ENCODE data around the gene SCN3A. TPM values are rescaled to one million over a fixed set of nuclear protein-coding genes. Genes with fewer than 3 reads are reported as not detected.
A peak's percentile ranks its signal among the peaks of the same experiment; 100 is the strongest.

The SCN3A gene
- polyA plus RNA-seq, 4 donors, result 0.27 to 3.7 (median 0.60) TPM; not detected in 1

DNA sequence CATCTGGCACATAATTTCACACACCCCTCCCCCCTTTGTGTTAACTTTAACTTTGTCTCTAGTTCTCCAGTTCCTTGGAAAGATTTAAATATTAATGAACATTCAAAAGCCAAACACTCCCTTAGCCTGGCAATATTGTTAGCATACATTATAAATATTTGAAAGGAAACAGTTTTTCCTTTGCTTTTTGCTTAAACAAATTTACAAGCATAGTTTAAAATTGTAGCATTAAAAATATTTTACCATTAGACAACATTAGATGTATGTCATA is 135.4 kb downstream of the SCN3A start:
- Histone ChIP-seq H3K36me3 (ENCODE audit: control insufficient read depth in 3 of 3, insufficient read depth in 2 of 3, low read depth in 1 of 3, low read length in 3 of 3) (no peaks in the 10 kb centered on the region), H3K27me3 (ENCODE audit: control insufficient read depth in 3 of 3, insufficient read depth in 3 of 3, low read length in 3 of 3) (no peaks in the 10 kb centered on the region), H3K9me3 (ENCODE audit: control insufficient read depth in 2 of 2, insufficient read depth in 1 of 2, low read depth in 1 of 2, low read length in 1 of 2) (no peaks in the 10 kb centered on the region), H3K27ac (ENCODE audit: low read depth in 1 of 3, low read length in 2 of 3) (peak overlapping the region in 1 of 3 donors; percentile 42), H3K4me1 (ENCODE audit: control insufficient read depth in 3 of 3, insufficient read depth in 2 of 3, low read depth in 1 of 3, low read length in 2 of 3) (no peaks in the 10 kb centered on the region), H3K4me3 (ENCODE audit: low read depth in 1 of 3, low read length in 3 of 3) (no peak overlapping the region)
- no peak for FAIRE-seq
- no peak for DNase-seq

DNA sequence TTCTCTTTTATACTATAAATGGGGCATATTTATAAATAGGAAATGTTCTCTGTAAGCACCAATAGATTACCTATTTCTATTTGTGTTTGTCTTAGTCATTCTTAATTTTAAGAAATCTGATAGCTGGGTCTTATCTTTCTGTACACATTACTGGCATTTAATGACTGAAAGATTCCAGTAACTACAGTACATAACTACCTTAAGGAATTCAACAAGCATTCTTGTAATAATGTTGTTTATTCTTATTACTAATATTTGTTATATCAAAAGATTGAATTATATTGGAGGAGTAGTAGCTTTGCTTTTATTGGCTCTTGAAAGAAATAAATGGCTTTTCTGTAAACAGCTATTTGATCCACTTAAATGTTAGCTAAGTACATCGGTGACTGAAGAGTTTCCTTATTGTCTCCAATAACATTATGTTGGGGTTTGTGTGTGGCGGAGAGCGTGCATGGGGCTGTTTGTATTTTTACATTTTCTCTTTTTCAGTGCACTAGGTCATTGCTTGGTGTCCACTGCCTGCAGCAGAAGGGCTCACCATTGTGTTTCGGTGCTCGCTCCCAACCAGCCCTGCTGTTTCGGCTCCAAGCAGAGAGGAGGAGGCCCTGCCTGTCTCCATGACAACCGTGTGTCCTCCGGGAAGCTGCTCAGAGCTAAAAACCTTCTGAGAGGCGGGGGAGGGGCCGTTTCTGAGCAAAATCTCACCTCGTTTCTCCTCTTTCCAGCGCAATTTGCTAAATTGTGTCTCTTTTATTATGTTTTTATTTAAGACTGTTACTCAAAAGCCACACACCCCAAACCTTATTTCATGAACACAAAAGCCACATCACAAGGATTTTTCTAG is 136.0 kb downstream of the SCN3A start:
- Histone ChIP-seq H3K4me3 (ENCODE audit: low read depth in 1 of 3, low read length in 3 of 3) (no peak overlapping the region), H3K4me1 (ENCODE audit: control insufficient read depth in 3 of 3, insufficient read depth in 2 of 3, low read depth in 1 of 3, low read length in 2 of 3) (no peaks in the 10 kb centered on the region), H3K36me3 (ENCODE audit: control insufficient read depth in 3 of 3, insufficient read depth in 2 of 3, low read depth in 1 of 3, low read length in 3 of 3) (no peaks in the 10 kb centered on the region), H3K9me3 (ENCODE audit: control insufficient read depth in 2 of 2, insufficient read depth in 1 of 2, low read depth in 1 of 2, low read length in 1 of 2) (no peaks in the 10 kb centered on the region), H3K27ac (ENCODE audit: low read depth in 1 of 3, low read length in 2 of 3) (peak overlapping the region in 1 of 3 donors; percentile 42), H3K27me3 (ENCODE audit: control insufficient read depth in 3 of 3, insufficient read depth in 3 of 3, low read length in 3 of 3) (no peaks in the 10 kb centered on the region)
- FAIRE-seq (no peak), DNase-seq (peak in 1 of 2 donors; percentile 48)
- 11 to 15% (median 14%) methylated on average over 12 of the region's 12 CpGs for WGBS, 3 donors

DNA sequence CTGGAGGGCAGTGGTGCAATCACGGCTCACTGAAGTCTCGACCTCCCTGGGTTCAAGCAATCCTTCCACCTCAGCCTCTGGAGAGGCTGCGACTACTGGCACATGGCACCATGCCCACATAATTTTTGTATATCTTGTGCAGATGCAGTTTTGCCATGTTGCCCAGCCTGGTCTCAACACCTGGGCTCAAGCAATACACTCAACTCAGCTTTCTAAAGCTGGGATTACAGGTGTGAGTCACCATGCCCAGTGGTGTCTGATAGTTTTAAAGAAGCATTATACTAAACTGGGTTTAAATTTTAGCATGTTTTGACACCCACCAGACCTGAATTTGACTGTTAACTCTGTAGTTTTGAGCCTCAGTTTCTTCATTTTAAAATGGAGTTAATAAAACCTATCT is 139.1 kb downstream of the SCN3A start:
- FAIRE-seq (no peak), DNase-seq (no peak)
- H3K4me3 ChIP-seq (ENCODE audit: low read depth in 1 of 3, low read length in 3 of 3), result no peak overlapping the region
- no peak overlapping the region for H3K27ac ChIP-seq (ENCODE audit: low read depth in 1 of 3, low read length in 2 of 3)
- 66 to 90% (median 73%) methylated on average over 3 of the region's 3 CpGs for WGBS, 3 donors
- no peaks in the 10 kb centered on the region for H3K4me1 ChIP-seq (ENCODE audit: control insufficient read depth in 3 of 3, insufficient read depth in 2 of 3, low read depth in 1 of 3, low read length in 2 of 3)
- H3K27me3 ChIP-seq (ENCODE audit: control insufficient read depth in 3 of 3, insufficient read depth in 3 of 3, low read length in 3 of 3), result no peaks in the 10 kb centered on the region
- H3K9me3 ChIP-seq (ENCODE audit: control insufficient read depth in 2 of 2, insufficient read depth in 1 of 2, low read depth in 1 of 2, low read length in 1 of 2), result no peaks in the 10 kb centered on the region
- no peaks in the 10 kb centered on the region for H3K36me3 ChIP-seq (ENCODE audit: control insufficient read depth in 3 of 3, insufficient read depth in 2 of 3, low read depth in 1 of 3, low read length in 3 of 3)

DNA sequence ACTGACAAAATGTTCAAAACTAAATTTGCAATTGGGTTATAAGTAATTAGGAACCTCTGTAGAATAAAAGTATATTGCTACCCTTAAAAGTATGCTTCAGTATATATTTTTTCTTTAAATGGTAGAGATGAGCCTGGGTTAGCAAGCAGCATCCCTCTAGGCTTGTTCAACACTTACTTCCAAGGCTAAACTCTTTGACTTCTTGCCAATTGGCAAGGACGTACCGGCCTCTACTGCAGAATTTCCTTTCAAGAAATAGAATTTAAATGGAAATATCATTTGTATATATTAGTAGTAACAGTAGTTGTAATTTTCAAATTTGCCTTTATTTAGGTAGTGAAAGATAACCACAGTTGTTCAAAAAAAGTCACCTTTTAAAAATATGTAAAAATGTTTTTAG is 143.4 kb downstream of the SCN3A start:
- no peak overlapping the region for H3K27ac ChIP-seq (ENCODE audit: low read depth in 1 of 3, low read length in 2 of 3)
- no peaks in the 10 kb centered on the region for H3K9me3 ChIP-seq (ENCODE audit: control insufficient read depth in 2 of 2, insufficient read depth in 1 of 2, low read depth in 1 of 2, low read length in 1 of 2)
- no peak overlapping the region for H3K4me3 ChIP-seq (ENCODE audit: low read depth in 1 of 3, low read length in 3 of 3)
- no peaks in the 10 kb centered on the region for H3K36me3 ChIP-seq (ENCODE audit: control insufficient read depth in 3 of 3, insufficient read depth in 2 of 3, low read depth in 1 of 3, low read length in 3 of 3)
- H3K27me3 ChIP-seq (ENCODE audit: control insufficient read depth in 3 of 3, insufficient read depth in 3 of 3, low read length in 3 of 3), result no peaks in the 10 kb centered on the region
- WGBS, 3 donors, result 75 to 91% (median 89%) methylated on average over 2 of the region's 2 CpGs
- no peaks in the 10 kb centered on the region for H3K4me1 ChIP-seq (ENCODE audit: control insufficient read depth in 3 of 3, insufficient read depth in 2 of 3, low read depth in 1 of 3, low read length in 2 of 3)
- DNase-seq, result no peak
- FAIRE-seq, result no peak

DNA sequence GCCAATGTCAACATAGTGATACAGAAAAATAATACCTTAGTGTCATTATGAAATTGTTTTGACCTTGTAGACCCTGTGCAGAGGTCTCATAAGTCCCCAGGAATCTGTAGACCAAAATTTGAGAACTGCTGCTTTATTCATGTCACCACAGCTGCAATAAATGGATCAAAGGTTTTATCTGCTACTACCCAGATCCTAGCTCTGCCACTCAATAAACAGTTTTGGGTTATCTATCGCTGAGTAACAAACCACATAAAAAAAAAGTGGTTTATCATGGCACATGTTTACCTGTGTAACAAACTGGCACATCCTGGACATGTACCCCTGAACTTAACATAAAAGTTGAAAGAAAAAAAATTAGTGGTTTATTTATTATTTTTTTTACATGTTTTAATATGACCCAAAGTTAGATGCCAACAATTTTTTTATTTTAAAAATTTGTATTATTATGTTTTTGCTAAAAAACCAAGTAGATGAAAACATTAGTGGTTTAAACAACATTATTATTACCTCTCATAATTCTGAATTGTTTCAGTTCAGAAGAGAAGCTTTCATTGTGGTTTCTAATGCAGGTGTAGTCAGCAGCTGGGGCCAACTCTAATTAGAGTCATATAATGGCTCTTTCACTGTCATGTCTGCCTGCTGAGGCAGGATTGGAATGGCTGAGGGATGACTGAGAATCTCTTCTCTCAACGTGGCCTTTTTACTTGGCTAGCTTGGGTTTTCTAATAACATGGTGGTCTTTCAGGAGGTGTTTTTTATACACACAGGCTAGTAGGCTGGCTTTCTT is 145.2 kb downstream of the SCN3A start:
- H3K4me1 ChIP-seq (ENCODE audit: control insufficient read depth in 3 of 3, insufficient read depth in 2 of 3, low read depth in 1 of 3, low read length in 2 of 3), result no peaks in the 10 kb centered on the region
- H3K4me3 ChIP-seq (ENCODE audit: low read depth in 1 of 3, low read length in 3 of 3), result no peak overlapping the region
- no peaks in the 10 kb centered on the region for H3K27me3 ChIP-seq (ENCODE audit: control insufficient read depth in 3 of 3, insufficient read depth in 3 of 3, low read length in 3 of 3)
- no peaks in the 10 kb centered on the region for H3K9me3 ChIP-seq (ENCODE audit: control insufficient read depth in 2 of 2, insufficient read depth in 1 of 2, low read depth in 1 of 2, low read length in 1 of 2)
- no peak overlapping the region for H3K27ac ChIP-seq (ENCODE audit: low read depth in 1 of 3, low read length in 2 of 3)
- DNase-seq (no peak), FAIRE-seq (no peak)
- WGBS, 3 donors, result 44 to 56% (median 47%) methylated on average over 2 of the region's 2 CpGs
- no peaks in the 10 kb centered on the region for H3K36me3 ChIP-seq (ENCODE audit: control insufficient read depth in 3 of 3, insufficient read depth in 2 of 3, low read depth in 1 of 3, low read length in 3 of 3)

DNA sequence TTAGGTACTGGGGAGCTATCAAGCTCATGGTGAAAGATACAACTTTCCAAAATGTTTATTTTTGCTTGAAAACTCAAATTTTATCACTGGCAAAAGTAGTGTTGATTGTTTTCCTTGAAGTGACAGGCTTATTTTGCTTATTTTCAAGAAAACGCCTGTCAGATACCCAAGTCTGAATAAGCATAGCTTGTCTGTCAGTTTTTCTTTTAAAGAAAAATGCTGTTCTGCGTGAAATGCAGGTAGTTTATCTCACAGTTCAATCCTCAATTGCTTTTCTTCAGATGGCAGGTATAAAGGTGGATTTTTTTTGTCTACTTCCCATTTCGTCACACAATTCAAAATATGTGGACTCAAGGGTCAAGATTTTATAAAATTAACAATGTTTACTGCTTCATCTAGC is 145.9 kb downstream of the SCN3A start:
- no peak for DNase-seq
- no peak for FAIRE-seq

DNA sequence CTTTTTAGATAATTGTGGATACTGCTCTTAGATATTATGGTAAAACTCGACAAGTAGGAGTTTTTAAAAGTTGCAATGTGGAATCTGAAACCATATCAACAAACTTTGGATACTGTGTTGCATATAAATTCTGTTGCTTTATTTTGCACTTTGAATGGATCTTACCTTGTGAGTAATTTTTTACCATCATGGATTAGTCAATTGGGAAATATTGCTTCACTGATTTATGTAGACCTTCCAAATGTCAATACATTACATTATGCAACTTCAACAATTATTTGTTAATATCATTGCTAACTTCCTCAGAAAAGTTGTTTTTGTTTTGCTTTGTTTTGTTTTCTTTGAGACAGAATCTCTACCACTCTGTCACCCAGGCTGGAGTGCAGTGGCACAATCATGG is 146.5 kb downstream of the SCN3A start:
- WGBS, 3 donors, result 73 to 77% (median 74%) methylated on average over 1 of the region's 1 CpG
- Histone ChIP-seq H3K36me3 (ENCODE audit: control insufficient read depth in 3 of 3, insufficient read depth in 2 of 3, low read depth in 1 of 3, low read length in 3 of 3) (no peaks in the 10 kb centered on the region), H3K4me3 (ENCODE audit: low read depth in 1 of 3, low read length in 3 of 3) (no peak overlapping the region), H3K27ac (ENCODE audit: low read depth in 1 of 3, low read length in 2 of 3) (no peak overlapping the region), H3K27me3 (ENCODE audit: control insufficient read depth in 3 of 3, insufficient read depth in 3 of 3, low read length in 3 of 3) (no peaks in the 10 kb centered on the region), H3K4me1 (ENCODE audit: control insufficient read depth in 3 of 3, insufficient read depth in 2 of 3, low read depth in 1 of 3, low read length in 2 of 3) (no peaks in the 10 kb centered on the region), H3K9me3 (ENCODE audit: control insufficient read depth in 2 of 2, insufficient read depth in 1 of 2, low read depth in 1 of 2, low read length in 1 of 2) (no peaks in the 10 kb centered on the region)
- FAIRE-seq (no peak), DNase-seq (no peak)

More for the DNA sequence above, 145.9 kb downstream of the SCN3A start:
- no peaks in the 10 kb centered on the region for H3K9me3 ChIP-seq (ENCODE audit: control insufficient read depth in 2 of 2, insufficient read depth in 1 of 2, low read depth in 1 of 2, low read length in 1 of 2)
- H3K27ac ChIP-seq (ENCODE audit: low read depth in 1 of 3, low read length in 2 of 3), result no peak overlapping the region
- H3K36me3 ChIP-seq (ENCODE audit: control insufficient read depth in 3 of 3, insufficient read depth in 2 of 3, low read depth in 1 of 3, low read length in 3 of 3), result no peaks in the 10 kb centered on the region
- WGBS, 3 donors, result 63 to 77% (median 67%) methylated on average over 3 of the region's 3 CpGs
- H3K4me1 ChIP-seq (ENCODE audit: control insufficient read depth in 3 of 3, insufficient read depth in 2 of 3, low read depth in 1 of 3, low read length in 2 of 3), result no peaks in the 10 kb centered on the region
- no peaks in the 10 kb centered on the region for H3K27me3 ChIP-seq (ENCODE audit: control insufficient read depth in 3 of 3, insufficient read depth in 3 of 3, low read length in 3 of 3)
- H3K4me3 ChIP-seq (ENCODE audit: low read depth in 1 of 3, low read length in 3 of 3), result no peak overlapping the region

DNA sequence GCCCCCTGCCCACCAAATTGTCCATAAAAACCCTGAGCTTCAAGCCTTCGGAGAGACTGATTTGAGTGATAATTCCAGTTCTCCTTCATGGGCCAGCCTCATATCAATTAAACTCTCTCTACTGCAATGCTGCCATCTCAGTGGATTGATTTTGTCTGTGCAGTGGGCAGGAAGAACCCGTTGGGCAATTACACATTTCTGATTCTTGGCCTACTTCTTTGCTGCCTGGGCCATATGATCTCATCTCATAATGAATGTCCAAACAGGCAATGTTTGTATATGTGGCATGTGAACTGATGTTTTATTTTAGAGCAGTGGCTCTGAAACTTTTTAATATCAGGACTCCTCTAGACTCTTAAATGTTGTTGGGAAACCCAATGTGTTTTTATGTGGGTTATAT is 147.3 kb downstream of the SCN3A start:
- 72 to 85% (median 76%) methylated on average over 2 of the region's 2 CpGs for WGBS, 3 donors
- Histone ChIP-seq H3K4me1 (ENCODE audit: control insufficient read depth in 3 of 3, insufficient read depth in 2 of 3, low read depth in 1 of 3, low read length in 2 of 3) (no peaks in the 10 kb centered on the region), H3K9me3 (ENCODE audit: control insufficient read depth in 2 of 2, insufficient read depth in 1 of 2, low read depth in 1 of 2, low read length in 1 of 2) (no peaks in the 10 kb centered on the region), H3K27me3 (ENCODE audit: control insufficient read depth in 3 of 3, insufficient read depth in 3 of 3, low read length in 3 of 3) (no peaks in the 10 kb centered on the region), H3K4me3 (ENCODE audit: low read depth in 1 of 3, low read length in 3 of 3) (no peak overlapping the region), H3K27ac (ENCODE audit: low read depth in 1 of 3, low read length in 2 of 3) (no peak overlapping the region), H3K36me3 (ENCODE audit: control insufficient read depth in 3 of 3, insufficient read depth in 2 of 3, low read depth in 1 of 3, low read length in 3 of 3) (no peaks in the 10 kb centered on the region)
- DNase-seq, result no peak
- FAIRE-seq, result no peak
